Neural cell (in vitro differentiated cells): ENCODE data around the gene PDE9A. TPM values are rescaled to one million over a fixed set of nuclear protein-coding genes. Genes with fewer than 3 reads are reported as not detected.

ENCODE experiments used
- H2AFZ ChIP-seq: fragments of 200-600, 300-800 bp; sonication (generic), shearing (Covaris generic); 2 replicates; pipeline ENCODE4 v1.6.0; 2014; ENCODE audit warnings: low read depth, mild to moderate bottlenecking, antibody characterized with exemption, low read length, moderate library complexity
- H3F3A ChIP-seq: fragments of 200-600 bp; shearing (Covaris generic); 2 replicates; pipeline ENCODE4 v1.6.1; 2016; ENCODE audit warnings: mild to moderate bottlenecking, moderate library complexity, mixed read lengths, antibody characterized with exemption, low read length; ENCODE audit not compliant: insufficient read depth, poor library complexity, severe bottlenecking
- H3K27ac ChIP-seq: fragments of 200-600, 300-800 bp; sonication (generic), shearing (Covaris generic); 2 replicates; pipeline ENCODE4 v1.5.1; 2014; ENCODE audit warnings: mild to moderate bottlenecking, low read length, moderate library complexity
- H3K27me3 ChIP-seq: fragments of 300-800, 200-600 bp; sonication (generic), shearing (Covaris generic); 2 replicates; pipeline ENCODE4 v1.6.0; 2014; ENCODE audit warnings: mild to moderate bottlenecking, low read depth, low read length, moderate library complexity; ENCODE audit not compliant: insufficient read depth
- H3K36me3 ChIP-seq: fragments of 300-800, 200-600 bp; sonication (generic), shearing (Covaris generic); 2 replicates; pipeline ENCODE4 v1.5.1; 2014; ENCODE audit warnings: mild to moderate bottlenecking, antibody characterized with exemption, low read length, moderate library complexity; ENCODE audit not compliant: insufficient read depth
- H3K4me2 ChIP-seq: fragments of 300-800, 200-600 bp; sonication (generic), shearing (Covaris generic); 2 replicates; pipeline ENCODE4 v1.6.0; 2014; ENCODE audit warnings: mild to moderate bottlenecking, low read length
- H3K4me3 ChIP-seq: fragments of 300-800, 200-600 bp; sonication (generic), shearing (Covaris generic); 2 replicates; pipeline ENCODE4 v1.5.1; 2014; ENCODE audit warnings: mild to moderate bottlenecking, low read length, moderate library complexity
- H3K79me2 ChIP-seq: fragments of 200-600 bp; shearing (Covaris generic); replicated peaks from 2 replicates; pipeline ENCODE4 v1.6.0; 2014; ENCODE audit warnings: mild to moderate bottlenecking, low read length, moderate library complexity; ENCODE audit not compliant: insufficient read depth
- H3K9ac ChIP-seq: fragments of 300-800, 200-600 bp; sonication (generic), shearing (Covaris generic); 2 replicates; pipeline ENCODE4 v1.6.1; 2016; ENCODE audit warnings: mild to moderate bottlenecking, low read length, mixed read lengths
- H3K9me2 ChIP-seq: fragments of 200-600 bp; shearing (Covaris generic); 2 replicates; pipeline ENCODE4 v1.6.1; 2016; ENCODE audit warnings: mild to moderate bottlenecking, low read length, mixed read lengths; ENCODE audit not compliant: insufficient read depth
- H3K9me3 ChIP-seq: fragments of 200-600, 300-800 bp; sonication (generic), shearing (Covaris generic); 2 replicates; pipeline ENCODE4 v1.6.1; 2016; ENCODE audit warnings: mild to moderate bottlenecking, mixed run types, low read length, moderate library complexity, mixed read lengths
- H4K20me1 ChIP-seq: fragments of 200-600 bp; shearing (Covaris generic); 2 replicates; pipeline ENCODE4 v1.6.1; 2016; ENCODE audit warnings: mild to moderate bottlenecking, mixed run types; ENCODE audit not compliant: insufficient read depth
- CTCF ChIP-seq: fragments of 450-650 bp; IDR thresholded peaks from 2 replicates; pipeline ENCODE4 v1.5.1; 2014; ENCODE audit warnings: antibody characterized with exemption, mild to moderate bottlenecking, moderate library complexity; ENCODE audit not compliant: poor library complexity, severe bottlenecking
- EP300 ChIP-seq: fragments of 450-650 bp; conservative IDR thresholded peaks from 2 replicates; pipeline ENCODE4 v1.6.1; 2014; ENCODE audit warnings: antibody characterized with exemption, mild to moderate bottlenecking, moderate library complexity; ENCODE audit not compliant: poor library complexity, severe bottlenecking
- EZH2 ChIP-seq: fragments of 200-600, 300-800 bp; shearing (Covaris generic), sonication (generic); IDR thresholded peaks from 2 replicates; pipeline ENCODE4 v1.6.1; 2014; ENCODE audit warnings: antibody characterized with exemption, low read length, borderline replicate concordance, mild to moderate bottlenecking; ENCODE audit not compliant: insufficient read depth, poor library complexity, severe bottlenecking
- MXI1 ChIP-seq: fragments of 450-650 bp; conservative IDR thresholded peaks from 2 replicates; pipeline ENCODE4 v1.6.1; 2014; ENCODE audit warnings: antibody characterized with exemption, mild to moderate bottlenecking; ENCODE audit not compliant: poor library complexity, severe bottlenecking
- POLR2AphosphoS5 ChIP-seq: IDR thresholded peaks from 2 replicates; pipeline ENCODE4 v1.6.1; 2012
- RAD21 ChIP-seq: fragments of 450-650 bp; conservative IDR thresholded peaks from 2 replicates; pipeline ENCODE4 v1.6.1; 2014; ENCODE audit warnings: antibody characterized with exemption, mild to moderate bottlenecking, moderate library complexity
- REST ChIP-seq: IDR thresholded peaks from 2 replicates; pipeline ENCODE4 v1.6.1; 2012; ENCODE audit warnings: borderline replicate concordance
- SMC3 ChIP-seq: fragments of 450-650 bp; conservative IDR thresholded peaks from 2 replicates; pipeline ENCODE4 v1.6.1; 2014; ENCODE audit warnings: antibody characterized with exemption, mild to moderate bottlenecking, moderate library complexity; ENCODE audit not compliant: poor library complexity
- TAF1 ChIP-seq: IDR thresholded peaks from 2 replicates; pipeline ENCODE4 v1.6.1; 2012; ENCODE audit warnings: low read depth
- polyA plus RNA-seq: library from polyadenylated mRNA; depleted of rRNA; stranded (reverse); fragments of >200 nt; gene quantifications from 2 replicates; pipeline ENCODE4 v1.2.3, GENCODE V29; 2014

PDE9A gene
- polyA plus RNA-seq, 1 donor from 2014 or later = 32.2 TPM

GRCh38 chr21:42705746-42706374 lies 52.4 kb downstream of the PDE9A start:
- TF ChIP-seq SMC3 = no peak
- TF ChIP-seq POLR2AphosphoS5 = no peak
- TF ChIP-seq CTCF = no peak
- TF ChIP-seq RAD21 = no peak
- H2AFZ ChIP-seq = no peak overlapping the region
- no peak overlapping the region for H3K4me3 ChIP-seq
- no peaks in the 10 kb centered on the region for H3F3A ChIP-seq
- H3K27ac ChIP-seq = no peak overlapping the region
- no peaks in the 10 kb centered on the region for H4K20me1 ChIP-seq
- no peaks in the 10 kb centered on the region for H3K79me2 ChIP-seq
- peaks cover under 1% of the 10 kb centered on the region for H3K36me3 ChIP-seq
- H3K9me2 ChIP-seq = no peaks in the 10 kb centered on the region
- no peaks in the 10 kb centered on the region for H3K27me3 ChIP-seq
- H3K9ac ChIP-seq = no peak overlapping the region
- no peaks in the 10 kb centered on the region for H3K9me3 ChIP-seq
- no peak overlapping the region for H3K4me2 ChIP-seq

GRCh38 chr21:42706765-42707164 lies 53.3 kb downstream of the PDE9A start:
- no peaks in the 10 kb centered on the region for H4K20me1 ChIP-seq
- no peaks in the 10 kb centered on the region for H3F3A ChIP-seq
- H3K4me2 ChIP-seq = no peak overlapping the region
- no peaks in the 10 kb centered on the region for H3K9me2 ChIP-seq
- no peak overlapping the region for H2AFZ ChIP-seq
- no peak overlapping the region for H3K9ac ChIP-seq
- H3K27me3 ChIP-seq = no peaks in the 10 kb centered on the region
- H3K27ac ChIP-seq = no peak overlapping the region
- H3K4me3 ChIP-seq = no peak overlapping the region
- H3K9me3 ChIP-seq = no peaks in the 10 kb centered on the region
- no peaks in the 10 kb centered on the region for H3K79me2 ChIP-seq
- H3K36me3 ChIP-seq = no peaks in the 10 kb centered on the region
- TF ChIP-seq TAF1 (no peak), EZH2 (no peak), EP300 (no peak)

- Histone ChIP-seq H3K27me3 (no peaks in the 10 kb centered on the region), H3K9me3 (no peaks in the 10 kb centered on the region), H3K36me3 (no peaks in the 10 kb centered on the region), H3K4me2 (no peak overlapping the region), H3K27ac (no peak overlapping the region), H2AFZ (no peak overlapping the region), H3K9me2 (no peaks in the 10 kb centered on the region), H3K4me3 (no peak overlapping the region), H3K79me2 (no peaks in the 10 kb centered on the region), H4K20me1 (no peaks in the 10 kb centered on the region), H3F3A (no peaks in the 10 kb centered on the region), H3K9ac (no peak overlapping the region)
- TF ChIP-seq POLR2AphosphoS5 (no peak), EZH2 (no peak), EP300 (no peak), SMC3 (no peak), TAF1 (no peak), MXI1 (no peak), CTCF (no peak), RAD21 (no peak), REST (no peak)
Measured at GRCh38 chr21:42707207-42707830, 53.9 kb downstream of the PDE9A start.
